ENCODE results near the gene HBG1.

DNA sequence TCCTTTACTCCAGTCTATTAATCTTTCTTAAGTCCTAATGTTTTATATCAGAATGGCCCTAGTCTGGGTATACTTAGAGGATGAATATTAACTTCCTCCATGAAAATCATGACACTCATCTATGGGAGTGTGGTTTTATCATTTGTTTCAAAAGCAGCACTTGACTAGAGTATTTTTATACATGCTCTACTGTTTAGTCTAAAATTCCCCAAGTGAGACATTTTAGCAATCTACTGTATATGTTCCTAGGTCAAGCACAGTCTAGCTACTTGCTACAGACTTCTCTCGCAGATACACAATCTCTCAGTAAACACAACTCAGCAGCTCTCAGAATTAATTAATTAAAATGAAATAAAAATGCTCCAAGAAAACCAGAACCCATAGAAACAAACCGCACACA is 19.9 kb downstream of the HBG1 start:
- TF ChIP-seq, protein P1, sequence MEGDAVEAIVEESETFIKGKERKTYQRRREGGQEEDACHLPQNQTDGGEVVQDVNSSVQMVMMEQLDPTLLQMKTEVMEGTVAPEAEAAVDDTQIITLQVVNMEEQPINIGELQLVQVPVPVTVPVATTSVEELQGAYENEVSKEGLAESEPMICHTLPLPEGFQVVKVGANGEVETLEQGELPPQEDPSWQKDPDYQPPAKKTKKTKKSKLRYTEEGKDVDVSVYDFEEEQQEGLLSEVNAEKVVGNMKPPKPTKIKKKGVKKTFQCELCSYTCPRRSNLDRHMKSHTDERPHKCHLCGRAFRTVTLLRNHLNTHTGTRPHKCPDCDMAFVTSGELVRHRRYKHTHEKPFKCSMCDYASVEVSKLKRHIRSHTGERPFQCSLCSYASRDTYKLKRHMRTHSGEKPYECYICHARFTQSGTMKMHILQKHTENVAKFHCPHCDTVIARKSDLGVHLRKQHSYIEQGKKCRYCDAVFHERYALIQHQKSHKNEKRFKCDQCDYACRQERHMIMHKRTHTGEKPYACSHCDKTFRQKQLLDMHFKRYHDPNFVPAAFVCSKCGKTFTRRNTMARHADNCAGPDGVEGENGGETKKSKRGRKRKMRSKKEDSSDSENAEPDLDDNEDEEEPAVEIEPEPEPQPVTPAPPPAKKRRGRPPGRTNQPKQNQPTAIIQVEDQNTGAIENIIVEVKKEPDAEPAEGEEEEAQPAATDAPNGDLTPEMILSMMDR (IDR thresholded peaks at IDR 0.05; ENCODE audit: low read depth, low read length): no peak
- TF ChIP-seq POLR2A (IDR thresholded peaks at IDR 0.05; ENCODE audit: extremely low read depth, insufficient read length): no peak
- TF ChIP-seq, protein P2, sequence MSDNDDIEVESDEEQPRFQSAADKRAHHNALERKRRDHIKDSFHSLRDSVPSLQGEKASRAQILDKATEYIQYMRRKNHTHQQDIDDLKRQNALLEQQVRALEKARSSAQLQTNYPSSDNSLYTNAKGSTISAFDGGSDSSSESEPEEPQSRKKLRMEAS (IDR thresholded peaks at IDR 0.05; ENCODE audit: low read depth, low read length): no peak
